Thoracic aorta (tissue), 2 donors: ENCODE data around the gene AGBL3. TPM values are rescaled to one million over a fixed set of nuclear protein-coding genes. Genes with fewer than 3 reads are reported as not detected.

ENCODE experiments used
- ATAC-seq: fragments of 150-250 bp; one replicate; pipeline ENCODE4 v1.8.0; 2017; ENCODE audit warnings: low read depth; ENCODE audit not compliant: insufficient number of reproducible peaks, low FRiP score
- DNase-seq: peaks from one replicate; pipeline ENCODE4 v3.0.0-alpha.2; 2020; ENCODE audit warnings: low spot score
- H3K27ac ChIP-seq, 2 donors: fragments of 200-600 bp; sonication (generic); 1 replicate in 1 of 2; 2 replicates in 1 of 2; pipeline ENCODE4 v1.5.1; 2016; ENCODE audit warnings: mild to moderate bottlenecking in 2 of 2, moderate library complexity in 2 of 2
- H3K27me3 ChIP-seq: fragments of 200-600 bp; sonication (generic); replicated peaks from 2 replicates; pipeline ENCODE4 v1.6.0; 2016; ENCODE audit warnings: mild to moderate bottlenecking; ENCODE audit not compliant: insufficient read depth
- H3K36me3 ChIP-seq: fragments of 200-600 bp; sonication (generic); one replicate; pipeline ENCODE4 v1.5.1; 2016
- H3K4me1 ChIP-seq, 2 donors: fragments of 200-600 bp; sonication (generic); 1 replicate in 1 of 2; 2 replicates in 1 of 2; pipeline versions ENCODE4 v1.5.1 to v1.6.0; 2016; ENCODE audit warnings: low read depth in 2 of 2, mild to moderate bottlenecking in 1 of 2; ENCODE audit not compliant: control insufficient read depth in 1 of 2
- H3K4me3 ChIP-seq: fragments of 200-600 bp; sonication (generic); 2 replicates; pipeline ENCODE4 v1.5.1; 2016; ENCODE audit warnings: mild to moderate bottlenecking
- H3K9me3 ChIP-seq: fragments of 200-600 bp; sonication (generic); 2 replicates; pipeline ENCODE4 v1.5.1; 2016
- total RNA-seq, 2 donors: library from RNA; depleted of rRNA; stranded (reverse); fragments of >200 nt; gene quantifications; one replicate each; pipeline versions ENCODE4 v1.1.0 to v1.2.3, GENCODE V29; 2016
- TF ChIP-seq, protein P1 (sequence below): fragments of 200-600 bp; sonication (generic); IDR thresholded peaks from one replicate; pipeline ENCODE4 v1.5.1; 2019; ENCODE audit warnings: antibody characterized with exemption

The AGBL3 gene
- total RNA-seq, 2 donors from 2014 or later = 0.28 to 0.54 TPM

- H3K27ac ChIP-seq = no peak overlapping the region
- H3K4me1 ChIP-seq = no peaks in the 10 kb centered on the region
- ATAC-seq (no peak), DNase-seq (no peak)
- H3K4me3 ChIP-seq = no peak overlapping the region
- H3K27me3 ChIP-seq = no peaks in the 10 kb centered on the region
- peaks cover 22% of the 10 kb centered on the region for H3K36me3 ChIP-seq
- TF ChIP-seq, protein P1, sequence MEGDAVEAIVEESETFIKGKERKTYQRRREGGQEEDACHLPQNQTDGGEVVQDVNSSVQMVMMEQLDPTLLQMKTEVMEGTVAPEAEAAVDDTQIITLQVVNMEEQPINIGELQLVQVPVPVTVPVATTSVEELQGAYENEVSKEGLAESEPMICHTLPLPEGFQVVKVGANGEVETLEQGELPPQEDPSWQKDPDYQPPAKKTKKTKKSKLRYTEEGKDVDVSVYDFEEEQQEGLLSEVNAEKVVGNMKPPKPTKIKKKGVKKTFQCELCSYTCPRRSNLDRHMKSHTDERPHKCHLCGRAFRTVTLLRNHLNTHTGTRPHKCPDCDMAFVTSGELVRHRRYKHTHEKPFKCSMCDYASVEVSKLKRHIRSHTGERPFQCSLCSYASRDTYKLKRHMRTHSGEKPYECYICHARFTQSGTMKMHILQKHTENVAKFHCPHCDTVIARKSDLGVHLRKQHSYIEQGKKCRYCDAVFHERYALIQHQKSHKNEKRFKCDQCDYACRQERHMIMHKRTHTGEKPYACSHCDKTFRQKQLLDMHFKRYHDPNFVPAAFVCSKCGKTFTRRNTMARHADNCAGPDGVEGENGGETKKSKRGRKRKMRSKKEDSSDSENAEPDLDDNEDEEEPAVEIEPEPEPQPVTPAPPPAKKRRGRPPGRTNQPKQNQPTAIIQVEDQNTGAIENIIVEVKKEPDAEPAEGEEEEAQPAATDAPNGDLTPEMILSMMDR = no peak
- H3K9me3 ChIP-seq = peaks cover 27% of the 10 kb centered on the region
These were observed 193.8 kb downstream of the AGBL3 start for GRCh38 chr7:135180122-135180521.

DNA sequence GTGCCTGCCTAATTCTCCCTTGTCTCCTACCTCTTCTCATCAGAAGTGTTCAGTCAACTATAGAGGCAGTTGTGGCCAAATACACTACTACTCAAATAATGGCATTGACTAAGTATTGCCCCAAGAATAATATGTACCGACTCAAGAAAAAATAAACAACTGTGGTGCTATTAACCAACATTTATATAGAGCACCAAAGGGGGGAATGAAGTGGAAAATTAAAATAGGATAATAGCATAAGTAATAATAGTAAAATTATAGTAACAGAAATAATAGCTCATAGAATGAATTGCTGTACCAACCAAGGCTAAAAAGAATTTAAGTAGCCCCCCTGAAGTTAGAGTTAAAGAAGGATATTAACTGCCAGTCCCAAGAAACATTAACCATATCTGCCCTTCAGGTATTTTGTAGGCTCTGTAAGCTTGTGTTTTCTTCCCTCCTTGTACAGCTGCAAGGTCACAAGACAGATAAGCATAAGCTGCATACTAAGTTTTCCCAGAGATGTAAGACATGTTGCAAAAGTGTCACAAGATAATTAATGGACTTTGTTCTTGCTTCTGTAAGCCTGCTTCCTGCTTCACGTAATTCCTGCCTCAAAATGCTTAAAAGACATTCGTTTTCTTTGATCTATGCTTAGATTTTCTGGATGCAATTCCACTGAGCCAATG is 195.1 kb downstream of the AGBL3 start:
- no peak overlapping the region for H3K27ac ChIP-seq
- peaks cover 27% of the 10 kb centered on the region for H3K9me3 ChIP-seq
- H3K4me3 ChIP-seq = no peak overlapping the region
- H3K27me3 ChIP-seq = no peaks in the 10 kb centered on the region
- no peak for DNase-seq
- no peak for ATAC-seq
- TF ChIP-seq, protein P1 = no peak
- no peaks in the 10 kb centered on the region for H3K4me1 ChIP-seq
- H3K36me3 ChIP-seq = peaks cover 31% of the 10 kb centered on the region

- Histone ChIP-seq H3K27me3 (no peaks in the 10 kb centered on the region), H3K9me3 (peaks cover 27% of the 10 kb centered on the region), H3K36me3 (peaks cover 39% of the 10 kb centered on the region), H3K4me1 (no peaks in the 10 kb centered on the region), H3K4me3 (no peak overlapping the region), H3K27ac (no peak overlapping the region)
- DNase-seq (no peak), ATAC-seq (no peak)
- TF ChIP-seq, protein P1 = no peak
These were observed 195.8 kb downstream of the AGBL3 start for GRCh38 chr7:135181929-135182678.

DNA sequence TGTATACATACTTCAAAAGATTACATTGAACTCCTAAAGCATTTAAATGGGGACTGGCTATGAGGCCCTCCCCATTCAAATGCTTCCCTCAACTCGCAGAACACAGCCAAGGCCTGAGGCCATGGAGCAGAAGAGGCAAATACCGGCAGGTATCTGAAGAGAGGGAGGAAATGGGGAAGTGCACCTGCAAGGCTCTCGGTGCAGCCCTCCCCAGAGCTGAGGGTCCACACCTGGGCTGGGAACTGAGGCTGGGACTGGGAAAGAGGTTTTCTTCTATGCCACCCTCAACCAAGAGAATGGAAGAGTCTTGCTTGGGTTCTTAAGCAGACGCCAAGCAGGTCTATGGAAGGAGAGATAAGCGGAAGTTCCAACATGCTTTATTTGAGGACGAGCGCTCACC is 197.2 kb downstream of the AGBL3 start:
- Histone ChIP-seq H3K4me3 (no peak overlapping the region), H3K4me1 (no peaks in the 10 kb centered on the region), H3K9me3 (peaks cover 27% of the 10 kb centered on the region), H3K36me3 (peaks cover 48% of the 10 kb centered on the region), H3K27ac (no peak overlapping the region), H3K27me3 (no peaks in the 10 kb centered on the region)
- DNase-seq (no peak), ATAC-seq (no peak)
- TF ChIP-seq, protein P1 = no peak

- Histone ChIP-seq H3K36me3 (peaks cover 56% of the 10 kb centered on the region), H3K27me3 (no peaks in the 10 kb centered on the region), H3K4me1 (no peaks in the 10 kb centered on the region), H3K9me3 (peaks cover 27% of the 10 kb centered on the region), H3K27ac (no peak overlapping the region), H3K4me3 (no peak overlapping the region)
- DNase-seq (no peak), ATAC-seq (no peak)
- TF ChIP-seq, protein P1 = no peak
These were observed 198.0 kb downstream of the AGBL3 start for GRCh38 chr7:135184254-135184841.
